ENCODE results near the gene POU2AF1. TPM values are rescaled to one million over a fixed set of nuclear protein-coding genes. Genes with fewer than 3 reads are reported as not detected.

The POU2AF1 gene
- total RNA-seq, 1 experiment from 2014 or later, result not detected

- Histone ChIP-seq H4K20me1 (ENCODE audit: low read length) (no peaks in the 10 kb centered on the region), H3K9me2 (replicated peaks; ENCODE audit: low read length) (no peaks in the 10 kb centered on the region), H3K36me3 (ENCODE audit: low read depth, low read length) (no peaks in the 10 kb centered on the region), H3K79me2 (ENCODE audit: low read length) (no peaks in the 10 kb centered on the region), H2AFZ (ENCODE audit: low read length) (no peak overlapping the region), H3K4me2 (ENCODE audit: low read length) (no peak overlapping the region), H3K27ac (ENCODE audit: low read length) (no peak overlapping the region), H3K9me3 (ENCODE audit: low read length) (no peaks in the 10 kb centered on the region), H3K9ac (ENCODE audit: low read length) (no peak overlapping the region), H3F3A (ENCODE audit: low read length, unreplicated experiment) (no peaks in the 10 kb centered on the region), H3K27me3 (ENCODE audit: low read length) (peaks cover 40% of the 10 kb centered on the region; the same call in 1 of the 2 replicates), H3K4me1 (ENCODE audit: insufficient read depth, low read length) (no peaks in the 10 kb centered on the region), H3K4me3 (ENCODE audit: low read length) (no peak overlapping the region)
- BruUV-seq (replicated peaks), result no TSS peak
- TF ChIP-seq EZH2phosphoT487 (IDR thresholded peaks at IDR 0.05; ENCODE audit: borderline replicate concordance, low read length) (no peak), CTCF (conservative IDR thresholded peaks at IDR 0.05; ENCODE audit: low read depth, low read length) (no peak), EZH2 (IDR thresholded peaks at IDR 0.05; ENCODE audit: low read length, unreplicated experiment) (no peak)
- ChIA-PET POLR2A (ENCODE audit: unreplicated experiment) (no interaction called here), CTCF (no interaction called here)
- ATAC-seq (no peak), DNase-seq (peak; percentile 38)
- intact Hi-C loops (cut with micrococcal nuclease), result no loop called here
These were observed 17.2 kb downstream of the POU2AF1 start for GRCh38 chr11:111361874-111362273.

- no peak overlapping the region for H3K9ac ChIP-seq (ENCODE audit: low read length)
- DNase-seq (no peak), ATAC-seq (no peak)
- H3K9me3 ChIP-seq (ENCODE audit: low read length), result no peaks in the 10 kb centered on the region
- peaks cover 36% of the 10 kb centered on the region; the same call in 1 of the 2 replicates for H3K27me3 ChIP-seq (ENCODE audit: low read length)
- H3F3A ChIP-seq (ENCODE audit: low read length, unreplicated experiment), result no peaks in the 10 kb centered on the region
- intact Hi-C loops (cut with micrococcal nuclease), result no loop called here
- H3K79me2 ChIP-seq (ENCODE audit: low read length), result no peaks in the 10 kb centered on the region
- no peaks in the 10 kb centered on the region for H3K9me2 ChIP-seq (replicated peaks; ENCODE audit: low read length)
- no peak overlapping the region for H3K4me2 ChIP-seq (ENCODE audit: low read length)
- H3K27ac ChIP-seq (ENCODE audit: low read length), result no peak overlapping the region
- H3K4me3 ChIP-seq (ENCODE audit: low read length), result no peak overlapping the region
- no peaks in the 10 kb centered on the region for H3K4me1 ChIP-seq (ENCODE audit: insufficient read depth, low read length)
- no peaks in the 10 kb centered on the region for H3K36me3 ChIP-seq (ENCODE audit: low read depth, low read length)
- ChIA-PET POLR2A (ENCODE audit: unreplicated experiment) (no interaction called here), CTCF (no interaction called here)
- BruUV-seq (replicated peaks), result no TSS peak
- TF ChIP-seq CTCF (conservative IDR thresholded peaks at IDR 0.05; ENCODE audit: low read depth, low read length), result no peak
- no peak for TF ChIP-seq EZH2 (IDR thresholded peaks at IDR 0.05; ENCODE audit: low read length, unreplicated experiment)
- no peak for TF ChIP-seq EZH2phosphoT487 (IDR thresholded peaks at IDR 0.05; ENCODE audit: borderline replicate concordance, low read length)
- H4K20me1 ChIP-seq (ENCODE audit: low read length), result no peaks in the 10 kb centered on the region
- H2AFZ ChIP-seq (ENCODE audit: low read length), result no peak overlapping the region
These were observed 17.8 kb downstream of the POU2AF1 start for GRCh38 chr11:111361052-111361801.

Data from PC-3 (cell line).